OCI-LY7 (cell line): ENCODE measurements around the gene QSER1. TPM values are rescaled to one million over a fixed set of nuclear protein-coding genes. Genes with fewer than 3 reads are reported as not detected.

ENCODE experiments used
- BruUV-seq: library from RNA; stranded (reverse); fragments of 400-500 nt; replicated peaks from 2 replicates; lab custom pipeline; 2021; lab: Mats Ljungman, UMichigan
- CTCF ChIA-PET: fragments of 300-600 bp; sonication (Branson Sonifier 250); formaldehyde crosslinking; loops from one replicate; lab custom pipeline; 2022; ENCODE audit warnings: antibody characterized with exemption; ENCODE audit not compliant: unreplicated experiment; lab: Charles Lee
- POLR2A ChIA-PET: fragments of 300-600 bp; sonication (Branson Sonifier 250); formaldehyde crosslinking; loops from one replicate; lab custom pipeline; 2022; ENCODE audit warnings: antibody characterized with exemption; lab: Charles Lee
- DNase-seq: peaks from one replicate; pipeline ENCODE4 v3.0.0-alpha.2; 2015; ENCODE audit warnings: low spot score
- H2AFZ ChIP-seq: fragments of 200-600 bp; sonication (generic), shearing (Covaris generic); 2 replicates; pipeline ENCODE4 v1.6.1; 2014; ENCODE audit warnings: mild to moderate bottlenecking, antibody characterized with exemption, low read length, moderate library complexity
- H3K27ac ChIP-seq: fragments of 200-600 bp; sonication (generic); 2 replicates; pipeline ENCODE4 v1.5.1; 2014; ENCODE audit warnings: mixed run types, low read depth, mild to moderate bottlenecking, moderate library complexity, low read length, inconsistent platforms; ENCODE audit not compliant: poor library complexity, severe bottlenecking
- H3K36me3 ChIP-seq: fragments of 200-600 bp; sonication (generic); 2 replicates; pipeline ENCODE4 v1.6.1; 2014; ENCODE audit warnings: mild to moderate bottlenecking, antibody characterized with exemption, low read length, moderate library complexity, mixed read lengths; ENCODE audit not compliant: insufficient read depth
- H3K4me1 ChIP-seq: fragments of 200-600 bp; sonication (generic); 2 replicates; pipeline ENCODE4 v1.5.1; 2014; ENCODE audit warnings: mild to moderate bottlenecking, low read length; ENCODE audit not compliant: insufficient read depth, poor library complexity, severe bottlenecking
- H3K4me2 ChIP-seq: fragments of 200-600 bp; sonication (generic); 2 replicates; pipeline ENCODE4 v1.6.1; 2014; ENCODE audit warnings: mild to moderate bottlenecking, low read length
- H3K4me3 ChIP-seq: fragments of 200-600 bp; sonication (generic); 2 replicates; pipeline ENCODE4 v1.5.1; 2014; ENCODE audit warnings: mild to moderate bottlenecking, low read depth, low read length; ENCODE audit not compliant: poor library complexity, severe bottlenecking
- H3K79me2 ChIP-seq: fragments of 200-600 bp; sonication (generic); 2 replicates; pipeline ENCODE4 v1.6.1; 2016; ENCODE audit warnings: low read depth, mild to moderate bottlenecking, low read length, moderate library complexity, mixed read lengths; ENCODE audit not compliant: insufficient read depth
- H3K9me2 ChIP-seq: fragments of 200-600 bp; sonication (generic); 2 replicates; pipeline ENCODE4 v1.6.1; 2016; ENCODE audit warnings: mild to moderate bottlenecking, low read length, mixed read lengths; ENCODE audit not compliant: insufficient read depth
- H3K9me3 ChIP-seq: fragments of 200-600 bp; sonication (generic); 2 replicates; pipeline ENCODE4 v1.6.1; 2014; ENCODE audit warnings: mild to moderate bottlenecking, mixed run types, low read length, mixed read lengths
- H4K20me1 ChIP-seq: fragments of 200-600 bp; sonication (generic); 2 replicates; pipeline ENCODE4 v1.6.1; 2014; ENCODE audit warnings: mild to moderate bottlenecking, antibody characterized with exemption, low read length, moderate library complexity, mixed read lengths; ENCODE audit not compliant: insufficient read depth
- EZH2phosphoT487 ChIP-seq: fragments of 200-600 bp; sonication (generic); IDR thresholded peaks from 2 replicates; pipeline ENCODE4 v1.6.1; 2018; ENCODE audit warnings: low read depth, borderline replicate concordance, mild to moderate bottlenecking, mixed run types, antibody characterized with exemption, low read length, moderate library complexity, mixed read lengths
- intact Hi-C: fragments of 100-400 bp; cut with micrococcal nuclease; formaldehyde crosslinking; loops from one replicate; pipeline ENCODE4 v1.10.0; 2022; ENCODE audit not compliant: unreplicated experiment
- total RNA-seq, 2 experiments: library from RNA; depleted of rRNA in 1 of 2; stranded (reverse); fragments of >200 nt in 1 of 2; shearing (Covaris generic) in 1 of 2; gene quantifications; 2 replicates each; pipeline ENCODE4 v1.2.3, GENCODE V29; 2014 to 2022
- TF ChIP-seq, protein P1 (sequence below): fragments of 200-600 bp; sonication (generic); conservative IDR thresholded peaks from 2 replicates; pipeline ENCODE4 v1.5.1; 2014; ENCODE audit warnings: mild to moderate bottlenecking, antibody characterized with exemption, low read length, moderate library complexity, mixed read lengths

QSER1 gene
- total RNA-seq, 2 experiments from 2014 or later, result 30.6 to 46.3 TPM

DNA sequence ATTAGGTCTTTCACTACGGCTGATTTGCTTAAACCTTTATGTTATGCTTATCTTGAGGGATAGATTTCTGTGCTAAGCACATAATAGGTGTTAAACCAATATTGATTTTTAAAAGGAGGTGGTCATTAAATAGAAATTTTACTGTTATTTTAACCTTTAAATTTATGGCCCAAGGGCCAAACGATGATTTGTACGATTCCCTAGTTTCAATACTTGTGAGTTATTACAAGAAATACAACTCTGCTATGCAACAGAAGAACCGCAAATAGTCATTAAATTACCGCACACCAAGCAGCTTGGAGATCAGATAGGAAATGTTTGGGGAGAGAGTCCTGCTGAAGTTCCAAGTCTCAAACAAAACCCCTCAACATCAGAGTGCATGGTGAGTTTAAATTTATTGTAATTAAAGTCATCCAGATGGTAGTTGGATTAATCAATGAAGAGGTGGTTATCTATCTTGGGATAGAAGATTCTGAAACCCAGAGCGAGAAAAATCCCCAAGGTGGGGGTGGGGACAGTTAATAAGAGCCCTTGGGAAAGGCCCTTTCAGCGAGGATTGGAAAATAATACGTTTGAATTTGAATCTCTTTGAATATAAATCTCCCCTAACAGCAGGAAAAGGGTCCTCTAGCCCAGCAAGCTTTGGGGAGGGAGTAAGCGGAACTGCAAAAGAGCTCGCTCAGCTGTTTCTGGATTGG lies 805 bp upstream of the QSER1 start:
- Histone ChIP-seq H3K4me2 (peak overlapping the region; percentile 71), H2AFZ (peak overlapping the region; percentile 77), H3K36me3 (peaks cover 18% of the 10 kb centered on the region), H3K79me2 (peaks cover 32% of the 10 kb centered on the region), H3K9me3 (no peaks in the 10 kb centered on the region), H3K4me3 (peak overlapping the region; percentile 86), H3K9me2 (no peaks in the 10 kb centered on the region), H3K4me1 (peaks cover 26% of the 10 kb centered on the region), H4K20me1 (peaks cover 20% of the 10 kb centered on the region), H3K27ac (peak overlapping the region; percentile 82)
- POLR2A ChIA-PET, result interaction anchor here (0.6 to 1.4 kb wide), 10 partner anchors 10 to 162 kb away, joined by 3 to 5 read pairs (median 3); partner anchors contain the start of gene TCP11L1
- TSS peak; percentile 82 for BruUV-seq
- no peak for DNase-seq
- TF ChIP-seq, protein P1, sequence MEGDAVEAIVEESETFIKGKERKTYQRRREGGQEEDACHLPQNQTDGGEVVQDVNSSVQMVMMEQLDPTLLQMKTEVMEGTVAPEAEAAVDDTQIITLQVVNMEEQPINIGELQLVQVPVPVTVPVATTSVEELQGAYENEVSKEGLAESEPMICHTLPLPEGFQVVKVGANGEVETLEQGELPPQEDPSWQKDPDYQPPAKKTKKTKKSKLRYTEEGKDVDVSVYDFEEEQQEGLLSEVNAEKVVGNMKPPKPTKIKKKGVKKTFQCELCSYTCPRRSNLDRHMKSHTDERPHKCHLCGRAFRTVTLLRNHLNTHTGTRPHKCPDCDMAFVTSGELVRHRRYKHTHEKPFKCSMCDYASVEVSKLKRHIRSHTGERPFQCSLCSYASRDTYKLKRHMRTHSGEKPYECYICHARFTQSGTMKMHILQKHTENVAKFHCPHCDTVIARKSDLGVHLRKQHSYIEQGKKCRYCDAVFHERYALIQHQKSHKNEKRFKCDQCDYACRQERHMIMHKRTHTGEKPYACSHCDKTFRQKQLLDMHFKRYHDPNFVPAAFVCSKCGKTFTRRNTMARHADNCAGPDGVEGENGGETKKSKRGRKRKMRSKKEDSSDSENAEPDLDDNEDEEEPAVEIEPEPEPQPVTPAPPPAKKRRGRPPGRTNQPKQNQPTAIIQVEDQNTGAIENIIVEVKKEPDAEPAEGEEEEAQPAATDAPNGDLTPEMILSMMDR, result no peak
- no peak for TF ChIP-seq EZH2phosphoT487
- CTCF ChIA-PET, result interaction anchor here (1.3 kb wide), 1 partner anchor 18 kb away, joined by 3 read pairs; no protein-coding TSS in a partner anchor
- intact Hi-C loops, result loop anchor here (10.0 kb wide), 3 partner anchors 143 to 1163 kb away; partner anchors contain the start of genes CAPRIN1, EIF3M and TCP11L1

DNA sequence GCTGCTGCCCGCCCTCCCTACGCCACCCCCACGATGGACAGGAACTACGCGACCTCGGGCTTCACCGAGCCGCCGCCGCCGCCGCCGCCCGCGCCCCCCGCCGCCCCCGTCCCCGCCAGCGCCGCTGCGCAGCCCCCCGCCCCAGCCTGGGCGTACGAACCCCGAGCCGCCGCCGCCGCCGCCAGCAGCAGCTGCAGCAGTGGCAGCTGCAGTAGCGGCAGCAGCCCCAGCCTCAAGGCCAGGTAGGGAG lies 407 bp downstream of the QSER1 start:
- no peaks in the 10 kb centered on the region for H3K9me2 ChIP-seq
- H3K4me1 ChIP-seq, result peaks cover 26% of the 10 kb centered on the region
- H3K4me2 ChIP-seq, result peak overlapping the region; percentile 100; the same call in 1 of the 2 replicates

More for the DNA sequence above, 407 bp downstream of the QSER1 start:
- no peak for DNase-seq
- intact Hi-C loops, result loop anchor here (10.0 kb wide), 3 partner anchors 142 to 1162 kb away; partner anchors contain the start of genes CAPRIN1, EIF3M and TCP11L1
- Histone ChIP-seq H3K36me3 (peaks cover 29% of the 10 kb centered on the region), H4K20me1 (peaks cover 25% of the 10 kb centered on the region), H3K27ac (peak overlapping the region; percentile 82), H3K4me3 (peak overlapping the region; percentile 86), H3K9me3 (no peaks in the 10 kb centered on the region), H3K79me2 (peaks cover 44% of the 10 kb centered on the region), H2AFZ (peak overlapping the region; percentile 61; the same call in 1 of the 2 replicates)
- ChIA-PET CTCF (interaction anchor here (1.3 kb wide), 1 partner anchor 17 kb away, joined by 3 read pairs; no protein-coding TSS in a partner anchor), POLR2A (interaction anchor here (0.5 to 1.3 kb wide), 6 partner anchors 19 to 1548 kb away, joined by 3 to 4 read pairs (median 3); no protein-coding TSS in a partner anchor)
- TF ChIP-seq, protein P1, result no peak
- TF ChIP-seq EZH2phosphoT487, result no peak
- no TSS peak for BruUV-seq
